ENCODE measurements around the gene PRRC2B.

- TF ChIP-seq POLR2AphosphoS5 (IDR thresholded peaks at IDR 0.05) = no peak
- TF ChIP-seq POLR2A (IDR thresholded peaks at IDR 0.05) = no peak
These were observed 117.5 kb downstream of the PRRC2B start for GRCh38 chr9:131511416-131511815.

Measured in prostate gland (tissue), 1 donor.